ENCODE results near the gene FOXL2. TPM values are rescaled to one million over a fixed set of nuclear protein-coding genes. Genes with fewer than 3 reads are reported as not detected.

The FOXL2 gene
- total and polyA plus RNA-seq, 9 of the 15 experiments (the other 6 are each of a cell fraction or from before 2014, with no cell fraction given): 0.27 to 22.1 (median 3.2) TPM

GRCh38 chr3:138949002-138949418 lies 2.1 kb upstream of the FOXL2 start:
- intact Hi-C loops (cut with micrococcal nuclease) (loop anchor here (10.0 kb wide), 1 partner anchor 884 kb away; no protein-coding TSS in a partner anchor), in situ Hi-C loops (cut with MboI) (loop anchor here (25.0 kb wide), 1 partner anchor 887 kb away; no protein-coding TSS in a partner anchor)
- no peak for DNase-seq (ENCODE audit: extremely low read depth in 1 of 4, low spot score in 3 of 4)
- Histone ChIP-seq H3K4me1 (replicated peaks in 1 of 2; ENCODE audit: control insufficient read depth in 2 of 2, insufficient read depth in 2 of 2, low read length in 2 of 2) (peaks cover 8 to 36% of the 10 kb centered on the region in 2 experiments; a peak in 4 of 5 replicates), H3K9me3 (replicated peaks; ENCODE audit: control insufficient read depth, insufficient read depth, low read depth, low read length) (no peaks in the 10 kb centered on the region), H3K27me3 (ENCODE audit: control insufficient read depth in 2 of 2, insufficient read depth in 2 of 2, low read length in 2 of 2) (no peaks in the 10 kb centered on the region), H3K79me2 (ENCODE audit: control insufficient read depth, insufficient read depth, low read length) (peaks cover 41% of the 10 kb centered on the region), H2AFZ (ENCODE audit: low read depth, low read length) (no peak overlapping the region), H3K4me2 (ENCODE audit: insufficient read depth, low read length) (no peak overlapping the region), H3K27ac (ENCODE audit: extremely low read depth, low read depth, low read length) (no peak overlapping the region), H3K4me3 (no peak overlapping the region), H4K20me1 (replicated peaks; ENCODE audit: control insufficient read depth, insufficient read depth, low read length) (no peaks in the 10 kb centered on the region), H3K9me1 (ENCODE audit: control insufficient read depth, insufficient read depth, low read length) (no peaks in the 10 kb centered on the region), H3K36me3 (ENCODE audit: control insufficient read depth, insufficient read depth, low read length) (peaks cover 9% of the 10 kb centered on the region; the same call in 2 of the 3 replicates), H3K9ac (ENCODE audit: insufficient read depth in 1 of 2, low read depth in 2 of 2, low read length in 2 of 2) (no peak overlapping the region; a peak in 1 of 4 replicates)
- POLR2A ChIA-PET: interaction anchor here (0.5 kb wide), 1 partner anchor 163 kb away, joined by 3 read pairs; no protein-coding TSS in a partner anchor
- WGBS (ENCODE audit: insufficient coverage, low coverage, missing lambda C conversion rate): 69% methylated on average over 5 of the region's 5 CpGs
- no peak for FAIRE-seq
- no TSS peak for BruUV-seq (replicated peaks)
- no peak for ATAC-seq
- CTCF ChIA-PET (ENCODE audit: low intra/inter-chr PET ratio): no interaction called here
- TF ChIP-seq TOE1 (IDR thresholded peaks at IDR 0.05; ENCODE audit: borderline replicate concordance) (no peak), TOE1 (CRISPR knock-in tag; IDR thresholded peaks at IDR 0.05; ENCODE audit: borderline replicate concordance, low read depth) (no peak), ID3 (CRISPR knock-in tag; IDR thresholded peaks at IDR 0.05) (no peak), ID3 (tag; IDR thresholded peaks at IDR 0.05) (no peak), ZBTB40 (IDR thresholded peaks at IDR 0.05) (no peak), ZBTB40 (CRISPR knock-in tag; IDR thresholded peaks at IDR 0.05) (no peak), ZNF511 (CRISPR knock-in tag; IDR thresholded peaks at IDR 0.05) (no peak), NCOA4 (IDR thresholded peaks at IDR 0.05; ENCODE audit: partially characterized antibody) (no peak), ARNT (IDR thresholded peaks at IDR 0.05) (no peak), ZC3H4 (CRISPR knock-in tag; IDR thresholded peaks at IDR 0.05; ENCODE audit: borderline replicate concordance) (no peak), GTF2B (IDR thresholded peaks at IDR 0.05; ENCODE audit: extremely low read depth, insufficient read length) (no peak), ARHGAP35 (IDR thresholded peaks at IDR 0.05; ENCODE audit: partially characterized antibody) (no peak), ZNF586 (CRISPR knock-in tag; conservative IDR thresholded peaks at IDR 0.05) (no peak)
